CD4-positive, alpha-beta T cell (primary cell): ENCODE results near the gene ZNF280C. TPM values are rescaled to one million over a fixed set of nuclear protein-coding genes. Genes with fewer than 3 reads are reported as not detected.

Source experiments
- ATAC-seq: fragments of 200-7000 bp; cut with Tn5 transposase; one replicate; pipeline ENCODE4 v1.10.0; 2022; ENCODE audit warnings: mild to moderate bottlenecking; ENCODE audit not compliant: poor library complexity
- CTCF ChIA-PET: fragments of 350-600 bp; sonication (Branson Sonifier 250); formaldehyde crosslinking; loops from one replicate; lab custom pipeline; 2021; ENCODE audit warnings: antibody characterized with exemption, inconsistent platforms; lab: Charles Lee
- POLR2A ChIA-PET: fragments of 350-600 bp; sonication (Branson Sonifier 250); formaldehyde crosslinking; loops from one replicate; lab custom pipeline; 2021; ENCODE audit warnings: antibody characterized with exemption, inconsistent platforms; lab: Charles Lee
- DNase-seq, 14 experiments: peaks; one replicate each; pipeline ENCODE4 v3.0.0-alpha.2; 2013 to 2020; ENCODE audit warnings: mixed read lengths in 2 of 14
- H3K27ac ChIP-seq, 2 donors: one replicate each; pipeline versions ENCODE4 v1.5.1 to v1.7.0; 2013; ENCODE audit warnings: low read length in 2 of 2, low read depth in 1 of 2, mild to moderate bottlenecking in 1 of 2
- H3K27me3 ChIP-seq, 2 experiments: 1 replicate in 1 of 2; 2 replicates in 1 of 2; pipeline versions ENCODE4 v1.6.1 to v1.7.0; 2013; ENCODE audit warnings: low read length in 2 of 2, control low read depth in 1 of 2, mild to moderate bottlenecking in 1 of 2, moderate library complexity in 1 of 2; ENCODE audit not compliant: insufficient read depth in 2 of 2, control insufficient read depth in 1 of 2
- H3K36me3 ChIP-seq: one replicate; pipeline ENCODE4 v1.6.1; 2013; ENCODE audit warnings: low read length, control low read depth; ENCODE audit not compliant: insufficient read depth
- H3K4me1 ChIP-seq: one replicate; pipeline ENCODE4 v1.6.1; 2013; ENCODE audit warnings: low read length, control low read depth; ENCODE audit not compliant: insufficient read depth
- H3K4me3 ChIP-seq: one replicate; pipeline ENCODE4 v1.5.1; 2013; ENCODE audit warnings: mild to moderate bottlenecking, low read length, moderate library complexity
- H3K9me3 ChIP-seq, 2 experiments: 1 replicate in 1 of 2; 2 replicates in 1 of 2; pipeline versions ENCODE4 v1.6.1 to v1.7.0; 2013; ENCODE audit warnings: low read length in 2 of 2, mild to moderate bottlenecking in 2 of 2, control low read depth in 1 of 2, moderate library complexity in 1 of 2; ENCODE audit not compliant: control insufficient read depth in 1 of 2, insufficient read depth in 1 of 2
- H3K27ac Mint-ChIP-seq: one replicate; pipeline ENCODE4 v1.8.0; 2020; ENCODE audit warnings: mixed read lengths
- H3K27me3 Mint-ChIP-seq: one replicate; pipeline ENCODE4 v1.8.0; 2021; ENCODE audit warnings: mixed read lengths
- H3K36me3 Mint-ChIP-seq: one replicate; pipeline ENCODE4 v1.8.0; 2021; ENCODE audit warnings: low read depth, mixed read lengths
- H3K4me1 Mint-ChIP-seq: one replicate; pipeline ENCODE4 v1.8.0; 2021; ENCODE audit warnings: low read depth, mixed read lengths
- H3K4me3 Mint-ChIP-seq: one replicate; pipeline ENCODE4 v1.8.0; 2020; ENCODE audit warnings: mild to moderate bottlenecking, mixed read lengths
- H3K9me3 Mint-ChIP-seq: one replicate; pipeline ENCODE4 v1.8.0; 2020; ENCODE audit warnings: mixed read lengths
- intact Hi-C, 2 experiments: fragments of 100-400 bp; cut with DNase I in 1 of 2; cut with micrococcal nuclease in 1 of 2; formaldehyde crosslinking; loops; one replicate each; pipeline versions ENCODE4 v1.15.1 to v1.9.0; 2023 to 2025; cut with DNase I, micrococcal nuclease
- total RNA-seq, 174 experiments: library from RNA in 2 of 174; stranded (reverse) in 2 of 174; gene quantifications; one replicate each; pipeline ENCODE4 v1.2.3 and lab custom pipeline; 2021 to 2026
- TF ChIP-seq, protein P1 (sequence below): fragments of 200-600 bp; IDR thresholded peaks from one replicate; pipeline ENCODE4 v1.8.0; 2022; ENCODE audit warnings: antibody characterized with exemption, mild to moderate bottlenecking

ZNF280C gene
- total RNA-seq, 2 experiments from 2014 or later = 3.7 to 4.2 TPM

DNA sequence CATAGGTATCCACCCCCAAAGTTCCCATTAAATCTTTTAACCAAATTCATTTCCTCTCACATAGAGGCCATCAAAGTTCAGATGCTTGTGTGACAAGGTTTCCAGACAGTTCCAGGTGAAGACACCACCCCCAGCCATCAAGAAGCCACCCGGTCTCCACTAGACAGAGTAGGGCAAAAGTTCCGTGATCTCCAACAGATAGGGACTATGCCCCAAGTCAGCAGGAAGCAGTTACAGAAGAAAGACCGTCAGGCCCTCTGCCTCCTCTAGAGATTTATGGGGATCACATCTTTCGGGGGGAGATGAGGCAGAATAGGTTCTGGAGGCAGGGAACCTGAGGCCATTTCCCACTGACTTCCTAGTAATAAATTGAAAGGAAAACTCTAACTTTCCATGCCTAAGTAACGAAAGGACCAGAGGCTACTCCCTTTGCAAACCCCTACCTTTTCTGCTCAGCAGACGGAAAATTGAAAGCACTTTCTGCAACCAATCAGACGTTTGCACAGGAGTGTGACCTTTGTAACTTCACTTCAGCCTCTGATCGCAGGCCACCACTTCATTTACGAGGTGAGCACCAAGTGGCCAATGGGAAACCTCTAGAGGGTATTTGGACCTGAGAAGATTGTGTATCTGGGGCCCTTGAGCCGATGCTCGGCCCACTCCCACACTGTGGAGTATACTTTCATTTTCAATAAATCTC is 18.5 kb upstream of the ZNF280C start:
- Histone ChIP-seq H3K4me1 (no peaks in the 10 kb centered on the region), H3K36me3 (no peaks in the 10 kb centered on the region), H3K4me3 (no peak overlapping the region), H3K27ac (no peak overlapping the region), H3K27me3 (no peaks in the 10 kb centered on the region), H3K9me3 (no peaks in the 10 kb centered on the region)
- POLR2A ChIA-PET = no interaction called here
- DNase-seq (no peak), ATAC-seq (no peak)
- Mint-ChIP-seq H3K4me3 (no peak overlapping the region), H3K36me3 (no peaks in the 10 kb centered on the region), H3K27me3 (peaks cover 8% of the 10 kb centered on the region), H3K27ac (no peak overlapping the region), H3K9me3 (no peaks in the 10 kb centered on the region), H3K4me1 (no peaks in the 10 kb centered on the region)
- TF ChIP-seq, protein P1, sequence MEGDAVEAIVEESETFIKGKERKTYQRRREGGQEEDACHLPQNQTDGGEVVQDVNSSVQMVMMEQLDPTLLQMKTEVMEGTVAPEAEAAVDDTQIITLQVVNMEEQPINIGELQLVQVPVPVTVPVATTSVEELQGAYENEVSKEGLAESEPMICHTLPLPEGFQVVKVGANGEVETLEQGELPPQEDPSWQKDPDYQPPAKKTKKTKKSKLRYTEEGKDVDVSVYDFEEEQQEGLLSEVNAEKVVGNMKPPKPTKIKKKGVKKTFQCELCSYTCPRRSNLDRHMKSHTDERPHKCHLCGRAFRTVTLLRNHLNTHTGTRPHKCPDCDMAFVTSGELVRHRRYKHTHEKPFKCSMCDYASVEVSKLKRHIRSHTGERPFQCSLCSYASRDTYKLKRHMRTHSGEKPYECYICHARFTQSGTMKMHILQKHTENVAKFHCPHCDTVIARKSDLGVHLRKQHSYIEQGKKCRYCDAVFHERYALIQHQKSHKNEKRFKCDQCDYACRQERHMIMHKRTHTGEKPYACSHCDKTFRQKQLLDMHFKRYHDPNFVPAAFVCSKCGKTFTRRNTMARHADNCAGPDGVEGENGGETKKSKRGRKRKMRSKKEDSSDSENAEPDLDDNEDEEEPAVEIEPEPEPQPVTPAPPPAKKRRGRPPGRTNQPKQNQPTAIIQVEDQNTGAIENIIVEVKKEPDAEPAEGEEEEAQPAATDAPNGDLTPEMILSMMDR = no peak
- intact Hi-C loops = no loop called here
- CTCF ChIA-PET = no interaction called here

DNA sequence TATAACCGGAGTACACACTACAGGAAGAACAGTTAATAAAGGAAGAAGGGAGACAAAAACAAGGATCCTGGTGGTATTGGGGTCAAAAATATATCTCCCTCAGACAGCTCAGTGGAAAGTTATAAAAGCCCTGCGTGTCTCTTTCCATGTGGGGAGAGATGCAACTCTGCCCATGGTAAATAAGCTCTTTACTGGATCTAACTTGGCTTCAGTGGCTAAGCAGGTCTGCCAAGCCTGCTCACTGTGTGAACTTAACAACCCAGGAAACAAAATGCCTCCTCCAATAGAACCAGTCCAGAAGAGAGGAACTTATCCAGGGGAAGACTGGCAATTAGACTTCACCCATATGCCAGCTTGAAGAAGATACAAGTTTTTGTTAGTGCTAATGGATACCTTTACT is 17.0 kb upstream of the ZNF280C start:
- CTCF ChIA-PET = no interaction called here
- Histone ChIP-seq H3K36me3 (no peaks in the 10 kb centered on the region), H3K27me3 (no peaks in the 10 kb centered on the region), H3K4me1 (no peaks in the 10 kb centered on the region), H3K9me3 (no peaks in the 10 kb centered on the region), H3K4me3 (no peak overlapping the region), H3K27ac (no peak overlapping the region)
- H3K27ac Mint-ChIP-seq = no peak overlapping the region
- TF ChIP-seq, protein P1 = no peak
- POLR2A ChIA-PET = no interaction called here
- no peaks in the 10 kb centered on the region for H3K36me3 Mint-ChIP-seq
- intact Hi-C loops = no loop called here
- ATAC-seq = no peak
- no peaks in the 10 kb centered on the region for H3K4me1 Mint-ChIP-seq
- DNase-seq = no peak
- H3K27me3 Mint-ChIP-seq = peaks cover 8% of the 10 kb centered on the region
- H3K9me3 Mint-ChIP-seq = no peaks in the 10 kb centered on the region
- H3K4me3 Mint-ChIP-seq = no peak overlapping the region

DNA sequence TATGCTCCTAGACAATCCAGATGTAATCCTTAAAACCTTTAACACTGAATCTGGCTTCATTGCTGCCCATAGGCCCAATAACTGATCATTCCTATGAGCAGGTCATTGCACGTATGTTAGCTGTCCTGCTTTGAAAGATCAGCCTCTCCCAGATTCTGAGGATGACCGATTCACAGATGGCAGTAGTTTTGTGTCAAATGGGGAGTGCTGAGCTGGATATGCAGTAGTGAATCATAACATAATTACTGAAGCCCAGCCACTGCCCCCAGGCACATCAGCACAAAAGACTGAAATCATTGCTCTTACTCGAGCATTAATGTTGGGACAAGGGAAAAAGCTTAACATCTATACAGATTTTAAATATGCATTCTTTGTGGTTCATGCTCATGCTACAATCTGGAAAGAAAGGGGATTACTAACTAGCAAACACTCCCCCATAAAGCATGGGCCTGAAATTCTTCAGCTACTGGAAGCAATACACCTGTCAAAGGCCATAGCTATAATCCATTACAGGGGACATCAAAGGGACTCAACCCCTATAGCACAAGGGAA is 16.4 kb upstream of the ZNF280C start:
- intact Hi-C loops = no loop called here
- no peak overlapping the region for H3K4me3 Mint-ChIP-seq
- H3K36me3 Mint-ChIP-seq = no peaks in the 10 kb centered on the region
- no peaks in the 10 kb centered on the region for H3K4me1 Mint-ChIP-seq
- Histone ChIP-seq H3K4me1 (no peaks in the 10 kb centered on the region), H3K36me3 (no peaks in the 10 kb centered on the region), H3K27ac (no peak overlapping the region), H3K4me3 (no peak overlapping the region), H3K27me3 (no peaks in the 10 kb centered on the region), H3K9me3 (no peaks in the 10 kb centered on the region)
- H3K9me3 Mint-ChIP-seq = no peaks in the 10 kb centered on the region
- ATAC-seq = no peak
- CTCF ChIA-PET = no interaction called here
- POLR2A ChIA-PET = no interaction called here
- TF ChIP-seq, protein P1 = no peak
- H3K27me3 Mint-ChIP-seq = peaks cover 5% of the 10 kb centered on the region
- no peak for DNase-seq
- no peak overlapping the region for H3K27ac Mint-ChIP-seq
